ENCODE data around the gene RSPH9.

- TF ChIP-seq POLR2AphosphoS5 (IDR thresholded peaks at IDR 0.05) (no peak), CTCF (IDR thresholded peaks at IDR 0.05) (no peak), POLR2A (IDR thresholded peaks at IDR 0.05) (no peak)
Observed at GRCh38 chr6:43674921-43675320, 30.1 kb downstream of the RSPH9 start.

All from suprapubic skin (tissue), 4 donors.